HG03280 (cell line): Measurements from ENCODE around the gene PTTG1IP2.

Experiments
- ATAC-seq: cut with Tn5 transposase; IDR thresholded peaks from one replicate; pipeline ENCODE4 v1.9.1; 2021; ENCODE audit warnings: mild to moderate bottlenecking, moderate library complexity; ENCODE audit not compliant: unreplicated experiment

The PTTG1IP2 gene

DNA sequence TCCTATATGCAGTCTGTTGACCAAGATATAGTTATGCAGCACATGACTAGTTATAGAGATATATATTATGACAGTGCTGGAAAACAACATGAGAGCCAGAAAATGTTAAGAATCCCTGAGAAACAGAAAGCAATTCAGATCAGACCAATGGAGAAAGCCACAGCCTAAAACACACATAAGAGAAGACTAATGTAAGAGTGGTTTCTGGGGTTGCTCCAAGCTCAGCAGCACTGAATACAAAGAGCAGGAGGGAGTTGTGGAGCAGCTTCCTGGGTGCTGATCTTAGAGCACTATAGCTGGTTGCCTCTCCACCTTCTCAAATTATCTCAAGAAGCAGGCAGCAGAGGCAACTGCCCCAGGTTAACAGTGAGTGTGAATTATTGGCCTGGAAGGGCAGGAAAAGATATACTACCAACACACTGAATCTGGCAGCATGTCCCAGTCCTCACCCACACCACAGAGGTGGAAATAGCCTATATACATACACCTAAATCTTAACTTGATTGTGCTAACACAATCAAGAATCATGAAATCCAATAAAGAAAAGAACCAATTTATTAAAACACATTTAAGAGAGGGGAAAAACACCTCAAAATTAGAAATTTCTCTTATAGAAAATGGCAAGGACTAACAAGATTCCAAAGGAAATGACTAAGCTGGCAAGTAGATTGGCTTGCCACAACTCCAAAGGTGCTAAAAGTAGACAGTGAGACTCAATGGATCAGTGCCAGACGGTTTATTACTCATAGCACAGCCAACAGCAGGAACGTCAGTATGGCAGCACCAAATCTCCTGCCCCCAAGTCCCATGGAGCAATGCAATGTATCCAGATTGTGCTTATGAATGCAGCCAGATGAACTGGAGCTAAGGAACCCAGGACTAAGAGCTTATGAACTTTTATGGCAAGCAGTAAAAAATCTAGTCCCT lies 5.1 kb downstream of the PTTG1IP2 start:
- ATAC-seq: no peak

DNA sequence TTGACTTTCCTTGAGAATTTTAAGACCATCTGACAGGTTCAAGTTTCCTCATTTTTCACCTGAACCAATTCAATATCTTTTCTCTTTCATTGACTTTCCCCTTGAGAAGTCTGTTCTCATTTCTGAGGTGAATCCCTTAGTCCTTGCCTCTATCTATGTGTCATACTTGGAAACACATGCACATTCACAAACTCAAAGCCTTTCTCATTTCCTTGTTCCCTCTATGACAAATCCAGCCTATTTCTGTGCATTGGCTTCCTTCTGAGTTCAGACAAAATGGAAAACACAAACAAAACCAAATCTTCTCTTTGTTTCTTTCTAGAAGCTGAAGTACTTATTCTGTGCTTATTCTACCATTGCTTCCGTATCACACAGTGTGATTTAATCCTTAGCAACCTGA lies 13.8 kb downstream of the PTTG1IP2 start:
- ATAC-seq: no peak

DNA sequence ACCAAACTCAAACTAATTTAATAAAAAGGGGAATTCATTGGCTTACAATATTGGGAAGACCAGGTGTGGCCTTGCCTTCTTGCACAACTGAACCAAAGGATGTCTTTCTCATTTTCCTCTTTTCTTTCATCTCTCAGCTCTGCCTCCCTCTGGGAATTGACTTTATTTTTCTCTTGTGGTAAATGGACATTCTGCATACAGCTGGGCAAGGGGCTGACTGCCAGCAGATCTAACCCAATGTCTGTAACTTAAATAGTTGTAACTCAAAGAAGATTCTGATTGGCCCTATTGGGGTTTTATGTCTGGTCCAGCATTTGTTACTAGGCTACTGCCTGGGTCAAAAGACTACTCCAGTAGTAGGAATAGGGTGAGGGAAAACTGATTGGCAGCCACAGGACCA lies 15.3 kb downstream of the PTTG1IP2 start:
- no peak for ATAC-seq

DNA sequence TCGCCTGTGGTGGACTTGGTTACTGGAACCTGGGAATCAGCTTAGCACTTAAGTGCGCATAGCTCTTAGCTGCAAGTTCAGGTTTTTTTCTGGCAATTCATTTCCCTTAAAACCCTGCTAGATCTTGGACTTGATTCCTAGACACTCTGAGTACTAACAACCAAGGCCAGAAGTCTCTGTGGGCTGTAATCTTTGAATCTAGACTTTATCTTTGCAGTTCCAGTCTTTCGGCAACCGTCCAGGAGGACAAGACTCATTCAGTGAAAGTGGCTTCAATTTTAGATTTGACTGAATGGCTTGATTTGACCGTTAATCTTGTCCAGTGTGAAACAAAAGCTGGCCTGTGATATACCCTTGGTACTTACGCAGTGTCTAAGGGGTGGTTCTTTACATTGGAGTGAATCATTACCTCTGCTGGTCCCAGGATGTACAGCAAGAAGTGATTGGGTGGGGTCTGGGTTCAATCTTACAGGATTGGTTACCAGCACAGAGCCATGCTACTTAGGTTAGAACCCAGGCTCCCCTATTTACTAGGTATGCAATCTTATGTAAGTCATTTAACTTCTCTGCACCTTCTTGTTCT lies 16.4 kb downstream of the PTTG1IP2 start:
- ATAC-seq: no peak

DNA sequence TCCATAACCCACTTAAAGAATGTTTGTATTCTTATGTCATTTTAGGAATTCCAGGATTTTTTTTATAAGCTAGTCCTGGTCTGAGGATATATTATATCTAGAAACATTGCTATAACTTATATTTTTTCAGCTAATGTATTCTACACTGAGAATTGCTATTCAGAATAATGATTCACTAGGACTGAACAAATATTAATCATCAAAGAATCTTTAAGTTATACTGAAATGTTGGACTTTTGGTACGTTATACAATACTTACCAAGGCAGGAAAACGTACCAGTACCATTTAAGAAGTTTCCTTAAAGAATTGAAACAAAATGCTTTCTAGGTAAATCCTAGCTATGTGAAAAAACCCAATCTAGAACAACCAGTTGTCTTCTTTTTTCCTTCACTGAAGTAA lies 18.4 kb downstream of the PTTG1IP2 start:
- ATAC-seq: no peak

DNA sequence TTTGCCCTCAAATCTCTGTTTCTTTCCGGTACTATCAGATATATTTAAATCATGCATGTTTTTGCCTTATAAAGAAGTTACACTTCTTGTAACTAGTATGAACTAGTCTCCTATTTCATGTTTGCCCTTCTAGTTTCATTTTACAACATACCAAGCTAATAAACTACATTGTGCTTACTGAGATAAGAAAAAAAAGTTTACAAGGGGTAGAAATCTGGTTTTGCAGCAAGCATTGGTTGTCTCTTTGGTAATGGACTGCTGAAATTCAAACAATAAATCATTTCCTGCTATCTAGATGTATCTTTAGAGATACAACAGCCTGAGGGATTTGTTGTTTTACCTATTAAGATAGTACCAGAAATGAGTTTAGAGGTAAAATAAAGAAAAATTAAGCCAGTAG lies 18.8 kb downstream of the PTTG1IP2 start:
- no peak for ATAC-seq

DNA sequence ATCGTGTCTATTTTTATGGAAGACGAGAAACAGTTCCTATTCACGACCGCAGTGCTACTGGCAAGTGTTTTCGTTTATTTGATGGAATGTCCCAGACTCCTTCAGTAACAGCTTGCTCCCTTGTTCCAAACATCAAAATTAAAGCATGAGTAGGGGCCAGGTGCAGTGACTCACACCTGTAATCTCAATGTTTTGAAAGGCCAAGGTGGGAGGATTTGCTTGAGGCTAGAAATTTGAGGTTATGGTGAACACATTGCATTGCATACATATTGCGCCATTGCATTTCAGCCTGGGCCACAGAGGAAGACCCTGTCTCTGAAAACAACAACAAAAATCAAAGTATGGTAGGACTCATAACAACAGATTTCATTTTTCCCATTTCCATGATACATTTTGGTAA lies 22.8 kb downstream of the PTTG1IP2 start:
- no peak for ATAC-seq

DNA sequence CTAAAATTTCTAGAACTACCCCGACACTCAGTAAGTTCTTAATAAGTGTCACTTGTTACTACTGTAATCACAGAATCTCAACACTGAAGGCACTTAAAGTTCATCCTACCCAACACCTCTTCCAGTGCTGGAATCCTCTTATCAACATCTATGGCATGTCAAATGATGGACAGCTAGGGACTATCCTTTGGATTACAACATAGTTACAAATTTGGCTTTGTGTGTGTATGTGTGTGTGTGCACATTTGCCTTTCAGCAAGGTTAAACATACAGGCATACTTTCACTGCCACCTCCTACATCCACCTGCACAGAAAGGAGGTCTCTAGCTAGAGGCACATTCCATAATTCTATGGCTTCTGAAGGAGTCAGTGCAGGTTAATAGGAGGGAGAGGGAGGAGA lies 25.8 kb downstream of the PTTG1IP2 start:
- no peak for ATAC-seq

DNA sequence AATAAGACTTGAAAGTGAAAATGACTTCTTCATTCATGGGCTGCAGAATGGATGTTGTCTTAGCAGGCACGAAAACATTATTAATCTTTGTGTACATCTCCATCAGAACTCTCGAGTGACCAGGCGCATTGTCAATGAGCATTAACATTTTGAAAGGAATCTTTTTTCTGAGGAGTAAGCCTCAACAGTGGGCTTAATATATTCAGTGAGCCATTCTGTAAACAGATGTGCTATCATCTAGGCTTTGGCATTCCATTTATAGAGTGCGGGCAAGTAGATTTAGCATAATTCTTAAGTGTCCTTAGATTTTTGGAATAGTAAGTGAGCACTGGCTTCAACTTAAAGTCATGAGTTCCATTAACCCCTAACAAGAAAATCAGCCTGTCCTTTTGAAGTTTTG lies 33.1 kb downstream of the PTTG1IP2 start:
- ATAC-seq: no peak

DNA sequence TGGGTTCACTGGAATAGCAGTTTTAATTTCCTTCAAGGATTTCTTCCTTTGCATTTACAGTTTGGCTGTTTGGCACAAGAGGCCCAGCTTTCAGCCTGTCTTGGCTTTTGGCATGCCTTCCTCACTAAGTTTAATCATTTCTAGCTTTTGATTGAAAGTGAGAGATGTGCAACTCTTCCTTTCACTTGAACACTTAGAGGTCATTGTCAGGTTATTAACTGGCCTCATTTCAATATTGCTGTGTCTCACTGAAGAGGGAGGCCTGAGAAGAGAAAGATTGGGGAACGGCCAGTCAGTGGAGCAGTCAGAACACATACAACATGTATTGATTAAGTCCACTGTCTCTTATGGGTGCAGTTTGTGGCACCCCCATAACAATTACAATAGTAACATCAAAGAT lies 33.9 kb downstream of the PTTG1IP2 start:
- ATAC-seq: no peak

DNA sequence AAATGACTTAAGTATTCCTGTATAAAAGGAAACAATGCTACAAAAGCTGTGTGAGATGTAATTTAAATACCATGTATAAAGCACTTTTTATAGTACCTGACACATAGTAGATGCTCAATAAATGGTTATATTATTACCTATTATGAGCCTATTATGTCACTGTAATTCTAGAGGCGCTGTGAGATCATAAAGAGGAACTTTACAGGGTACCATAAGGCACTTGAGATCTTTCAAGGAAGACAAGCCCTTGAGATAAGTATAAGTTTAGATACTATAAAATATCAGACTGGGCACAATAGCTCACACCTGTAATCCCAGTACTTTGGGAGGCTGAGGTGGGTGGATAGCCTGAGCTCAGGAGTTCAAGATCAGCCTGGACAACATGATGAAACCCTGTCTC lies 38.3 kb downstream of the PTTG1IP2 start:
- no peak for ATAC-seq

DNA sequence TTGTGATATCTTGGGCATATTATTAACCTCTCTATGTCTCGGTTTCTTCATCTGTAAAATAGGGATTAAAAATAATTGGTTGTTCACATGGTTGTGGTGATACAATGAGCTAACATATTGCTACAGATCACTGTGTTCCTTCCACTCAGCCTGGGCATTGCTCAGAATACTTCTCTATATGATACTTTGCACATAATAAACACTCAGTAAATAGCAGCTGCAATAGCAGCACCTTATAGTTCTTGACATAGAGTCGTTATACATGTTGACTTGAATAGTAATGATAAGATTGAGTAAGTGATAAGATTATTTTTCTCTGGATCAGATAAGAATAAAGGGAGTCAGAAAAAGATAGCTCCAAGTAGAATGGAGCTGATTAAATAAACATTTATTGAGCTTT lies 42.3 kb downstream of the PTTG1IP2 start:
- ATAC-seq: no peak

DNA sequence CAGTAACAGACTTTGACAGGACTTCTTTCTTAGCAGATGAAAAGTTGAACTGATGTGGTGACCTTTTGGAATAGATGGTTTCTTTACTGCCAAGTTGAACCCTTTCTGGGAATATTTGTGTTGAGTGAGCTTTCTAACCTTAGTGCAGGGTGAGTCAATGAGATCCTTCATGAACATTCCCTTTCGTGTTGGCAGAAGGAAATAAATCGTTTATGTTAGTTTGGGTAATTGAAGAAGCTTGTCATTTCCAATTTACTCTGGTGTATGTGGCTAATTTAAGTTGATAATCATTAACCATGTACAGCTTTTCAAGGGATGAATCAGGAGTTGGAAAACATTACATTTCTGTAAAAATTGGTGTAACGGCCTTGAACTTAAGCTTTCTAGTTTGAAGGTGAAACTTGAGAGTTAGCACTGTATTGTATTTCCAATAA lies 43.4 kb downstream of the PTTG1IP2 start:
- no peak for ATAC-seq

DNA sequence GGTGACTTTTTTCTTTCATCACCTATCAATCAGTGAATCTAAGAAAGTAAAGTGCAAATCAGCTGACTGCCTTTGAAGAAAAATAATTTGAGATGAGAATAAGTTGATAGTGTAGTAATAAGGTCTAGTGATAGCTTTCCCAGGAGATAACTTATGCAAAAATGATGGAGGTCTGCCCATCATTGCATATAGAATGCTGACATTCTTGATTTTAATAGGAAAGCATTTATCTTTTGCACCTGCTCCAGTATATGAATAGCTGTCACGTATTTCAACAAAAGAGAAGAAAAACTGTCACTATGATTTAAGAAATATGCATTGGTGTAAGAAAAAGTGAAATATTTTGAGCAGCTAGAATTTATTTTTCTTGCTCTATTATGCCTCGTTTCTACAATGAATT lies 46.8 kb downstream of the PTTG1IP2 start:
- no peak for ATAC-seq

DNA sequence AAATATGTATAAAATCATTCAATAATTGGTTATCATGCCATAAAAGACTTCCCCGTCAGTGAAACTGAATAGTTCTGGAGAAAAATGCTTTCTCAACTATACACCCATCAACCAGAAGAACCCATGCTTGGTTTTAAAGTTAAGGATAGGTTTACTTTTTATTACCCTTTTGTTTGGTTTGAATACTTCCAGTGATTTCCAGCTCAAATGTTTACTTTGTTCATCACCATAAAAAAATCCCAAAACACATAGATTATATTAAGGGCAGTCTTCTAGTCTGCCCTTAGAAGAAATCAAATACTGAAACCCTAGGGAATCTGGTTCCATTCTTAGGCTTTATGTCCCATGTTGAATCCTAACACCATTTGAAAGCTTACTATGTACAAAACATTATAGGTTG lies 49.2 kb downstream of the PTTG1IP2 start:
- ATAC-seq: no peak

DNA sequence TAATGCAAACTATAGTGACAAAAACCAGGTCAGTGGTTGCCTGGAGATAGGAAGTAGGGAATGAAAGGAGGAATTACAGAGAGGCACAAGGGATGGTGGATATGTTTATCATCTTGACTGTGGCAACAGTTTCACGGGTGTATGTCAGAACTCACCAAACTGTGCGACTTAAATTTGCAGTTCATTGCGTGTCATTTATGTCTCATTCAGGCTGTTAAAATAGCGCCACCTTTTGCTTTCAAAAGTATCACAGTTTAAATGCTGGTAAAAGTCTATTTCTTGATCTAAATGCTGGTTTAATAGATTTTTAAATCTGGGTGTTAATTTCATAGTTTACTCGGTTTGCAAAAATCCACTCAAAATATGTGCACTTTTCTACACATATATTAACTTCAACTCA lies 51.0 kb downstream of the PTTG1IP2 start:
- no peak for ATAC-seq

DNA sequence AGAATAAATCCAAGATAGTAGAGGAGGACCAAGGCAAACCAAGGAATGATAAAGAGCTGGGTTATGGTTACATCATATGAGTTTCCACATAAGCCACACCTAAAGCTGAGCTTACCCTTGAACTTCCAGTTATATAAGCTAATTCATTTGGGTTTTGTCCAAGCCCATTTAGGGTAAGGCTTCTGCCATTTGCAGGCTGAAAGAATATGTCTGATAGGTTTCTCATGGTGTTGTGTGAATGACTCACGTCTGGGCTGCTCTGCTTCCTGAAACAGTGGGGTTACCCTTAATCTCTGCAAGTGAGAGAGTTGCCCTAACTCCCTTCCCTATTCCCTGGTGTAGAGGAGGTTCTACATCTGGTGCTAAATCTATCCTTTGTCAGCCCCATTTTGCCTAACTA lies 60.8 kb downstream of the PTTG1IP2 start:
- ATAC-seq: no peak

DNA sequence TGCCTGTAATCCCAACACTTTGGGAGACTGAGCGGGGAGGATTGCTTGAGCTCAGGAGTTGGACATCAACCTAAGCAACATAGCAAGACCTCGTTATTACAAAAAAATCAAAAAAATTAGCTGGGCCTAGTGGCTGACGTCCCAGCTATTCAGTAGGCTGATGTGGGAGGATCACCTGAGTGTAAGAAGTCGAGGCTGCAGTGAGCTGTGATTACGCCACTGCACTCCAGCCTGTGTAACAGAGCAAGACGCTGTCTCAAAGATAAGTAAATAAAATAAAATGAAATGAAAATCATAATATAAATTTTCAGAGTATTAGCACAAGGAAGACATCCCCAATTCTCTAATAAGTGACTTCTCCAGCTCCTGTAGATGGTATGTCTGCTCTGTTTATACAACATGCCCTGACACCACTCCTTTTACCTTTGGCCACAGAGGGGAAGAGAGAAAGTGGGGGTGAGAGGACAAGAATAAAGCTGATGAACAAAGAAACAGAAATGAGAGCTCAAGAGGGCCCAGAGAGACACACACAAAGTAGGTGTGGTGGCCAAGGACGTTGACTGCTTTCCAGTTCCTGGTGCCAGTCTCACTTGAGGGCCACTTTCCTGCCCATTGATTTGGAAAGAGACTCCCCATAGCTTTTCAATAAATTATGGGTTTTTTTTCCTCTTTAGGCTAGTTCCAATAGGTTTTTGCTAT lies 62.9 kb downstream of the PTTG1IP2 start:
- ATAC-seq: no peak

DNA sequence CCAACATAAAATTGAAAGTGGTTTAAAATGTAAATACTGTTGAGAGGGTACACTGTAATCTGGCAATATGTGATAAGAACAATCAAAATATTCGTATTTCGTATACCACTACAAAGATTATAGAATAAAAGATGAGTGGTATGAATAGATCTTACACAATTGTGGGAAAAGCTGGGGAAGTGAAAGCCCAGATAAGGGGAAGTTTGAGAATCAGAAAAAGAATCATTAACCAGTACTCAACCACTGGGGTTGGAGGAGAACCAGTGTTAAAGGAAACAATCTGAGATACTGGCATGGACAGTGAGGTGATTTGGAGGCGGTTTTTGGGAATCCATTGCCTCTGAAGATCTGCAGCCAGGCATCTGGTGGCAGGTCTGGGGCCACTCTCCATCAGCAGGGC lies 67.0 kb downstream of the PTTG1IP2 start:
- ATAC-seq: no peak

DNA sequence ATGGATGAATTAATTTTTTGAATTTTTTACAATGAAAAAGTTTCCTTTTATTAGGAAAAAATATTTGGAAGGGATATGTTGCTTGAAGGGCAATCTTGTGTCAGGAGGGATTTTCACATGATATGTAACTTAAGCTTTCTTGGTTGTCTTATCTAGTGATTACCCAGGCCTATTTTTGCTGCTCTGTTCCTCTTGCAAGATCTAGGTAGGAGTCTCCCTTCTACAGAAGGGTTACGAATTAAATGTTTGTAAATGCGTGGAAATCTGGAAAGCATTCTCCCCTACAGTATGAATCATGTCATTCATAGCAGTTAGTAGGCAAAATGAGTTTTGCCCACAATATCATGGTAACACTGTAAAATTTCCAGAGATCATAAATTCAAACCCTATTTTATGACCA lies 69.0 kb downstream of the PTTG1IP2 start:
- ATAC-seq: no peak

DNA sequence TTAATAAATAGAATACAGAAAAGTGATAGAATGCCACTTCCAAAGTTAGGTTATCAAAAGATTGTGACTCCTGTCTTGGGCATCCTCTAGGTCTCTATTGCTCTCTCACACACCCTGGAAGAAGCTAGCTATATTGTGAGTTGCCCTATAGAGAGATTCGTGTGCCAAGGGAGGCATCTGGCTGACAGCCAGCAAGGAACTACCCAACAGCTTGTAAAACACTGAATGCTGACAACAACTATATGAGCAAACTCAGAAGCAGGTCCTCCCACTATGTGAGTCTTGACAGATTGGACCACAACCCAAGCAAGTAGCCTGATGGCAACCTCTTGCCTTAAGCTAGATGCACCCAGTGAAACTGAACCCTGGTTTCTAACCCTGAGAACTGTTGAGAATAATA lies 71.0 kb downstream of the PTTG1IP2 start:
- no peak for ATAC-seq

DNA sequence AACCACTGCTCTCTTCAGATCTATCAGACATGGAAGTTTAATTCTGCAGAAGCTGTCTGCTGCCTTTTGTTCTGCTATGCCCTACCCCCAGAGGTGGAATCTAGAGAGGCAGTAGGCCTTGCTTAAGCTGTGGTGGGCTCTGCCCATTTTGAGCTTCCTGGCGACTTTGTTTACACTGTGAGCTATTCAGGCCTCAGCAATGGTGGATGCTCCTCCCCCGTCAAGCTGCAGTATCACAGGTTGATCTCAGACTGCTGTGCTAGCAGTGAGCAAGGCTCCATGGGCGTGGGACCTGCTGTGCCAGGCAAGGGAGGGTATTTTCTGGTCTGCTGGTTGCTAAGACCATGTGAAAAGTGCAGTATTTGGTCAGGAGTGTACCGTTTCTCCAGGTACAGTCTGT lies 81.6 kb downstream of the PTTG1IP2 start:
- ATAC-seq: no peak
